ENCODE measurements around the gene CA9.

The CA9 gene

DNA sequence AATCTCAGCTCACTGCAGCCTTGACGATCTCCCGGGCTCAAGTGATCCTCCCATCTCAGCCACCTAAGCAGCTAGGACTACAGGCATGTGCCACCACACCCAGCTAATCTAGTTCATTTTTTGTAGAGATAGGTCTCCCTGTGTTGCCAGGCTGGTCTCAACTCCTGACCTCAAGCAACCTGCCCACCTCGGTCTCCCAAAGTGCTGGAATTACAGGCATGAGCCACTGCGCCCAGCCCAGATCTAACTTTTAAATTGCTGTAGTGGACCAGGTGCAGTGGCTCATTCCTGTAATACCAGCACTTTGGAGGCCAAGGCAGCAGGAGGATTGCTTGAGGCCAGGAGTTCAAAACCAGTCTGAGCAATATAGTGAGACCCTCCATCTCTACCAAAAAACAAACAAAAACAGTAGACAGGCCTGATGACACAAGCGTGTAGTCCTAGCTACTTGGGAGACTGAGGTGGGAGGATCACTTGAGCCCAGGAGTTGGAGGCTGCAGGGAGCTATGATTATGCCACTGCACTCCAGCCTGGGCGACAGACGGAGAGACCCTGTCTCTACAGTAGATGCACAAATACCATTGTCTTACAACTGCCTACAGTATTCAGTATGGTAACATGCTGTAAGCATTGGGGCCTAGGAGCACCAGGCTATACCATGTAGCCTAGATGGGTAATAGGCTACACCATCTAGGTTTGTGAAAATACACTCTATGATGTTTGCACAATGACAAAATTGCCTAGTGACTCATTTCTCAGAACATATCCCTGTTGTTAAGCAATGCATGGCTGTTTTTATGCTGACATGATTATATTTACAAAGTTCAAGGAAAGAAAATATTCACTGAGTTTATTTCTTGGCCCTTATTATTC is 21.5 kb upstream of the CA9 start:
- DNase-seq (ENCODE audit: low read depth in 1 of 2, low spot score in 1 of 2): no peak

- no peak for DNase-seq (ENCODE audit: low read depth in 1 of 2, low spot score in 1 of 2)
Observed at GRCh38 chr9:35652829-35653209, 20.9 kb upstream of the CA9 start.

- DNase-seq (ENCODE audit: low read depth in 1 of 2, low spot score in 1 of 2): no peak
Observed at GRCh38 chr9:35653611-35654010, 20.1 kb upstream of the CA9 start.

GRCh38 chr9:35656348-35656747 is 17.4 kb upstream of the CA9 start:
- no peak for DNase-seq (ENCODE audit: low read depth in 1 of 2, low spot score in 1 of 2)

DNA sequence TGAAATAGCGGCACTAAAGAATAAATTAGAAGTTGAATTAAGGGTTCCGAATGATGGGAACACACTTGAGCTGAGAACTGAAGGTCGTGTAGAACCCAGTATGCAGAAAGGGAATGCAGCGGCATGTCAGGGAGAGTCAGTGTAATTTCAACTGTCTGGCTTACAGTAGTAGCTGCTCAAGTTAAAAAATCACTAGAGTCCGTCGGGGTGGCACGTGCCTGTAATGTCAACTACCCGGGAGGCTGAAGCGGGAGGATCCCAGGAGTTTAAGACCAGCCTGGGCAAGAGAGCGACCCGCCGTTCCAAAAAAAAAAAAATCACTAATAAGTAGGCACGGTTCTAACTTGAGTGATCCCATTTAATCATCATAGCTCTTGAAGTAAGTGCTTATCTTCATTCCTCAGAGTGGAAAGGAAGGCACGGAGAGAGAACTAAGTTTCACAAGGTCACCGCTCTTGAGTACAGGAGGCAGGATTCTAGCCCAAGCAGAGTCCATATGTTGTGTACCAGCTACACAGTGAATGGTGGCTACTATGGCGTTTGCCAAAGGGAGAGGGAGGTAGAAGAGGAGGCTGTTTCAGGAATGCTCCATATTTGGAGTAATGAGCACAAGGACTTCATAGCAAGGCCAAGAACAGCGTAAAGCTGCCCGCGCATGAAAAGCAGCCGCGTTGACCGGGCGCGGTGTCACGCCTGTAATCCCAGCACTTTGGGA is 16.7 kb upstream of the CA9 start:
- DNase-seq (ENCODE audit: low read depth in 1 of 2, low spot score in 1 of 2): no peak

DNA sequence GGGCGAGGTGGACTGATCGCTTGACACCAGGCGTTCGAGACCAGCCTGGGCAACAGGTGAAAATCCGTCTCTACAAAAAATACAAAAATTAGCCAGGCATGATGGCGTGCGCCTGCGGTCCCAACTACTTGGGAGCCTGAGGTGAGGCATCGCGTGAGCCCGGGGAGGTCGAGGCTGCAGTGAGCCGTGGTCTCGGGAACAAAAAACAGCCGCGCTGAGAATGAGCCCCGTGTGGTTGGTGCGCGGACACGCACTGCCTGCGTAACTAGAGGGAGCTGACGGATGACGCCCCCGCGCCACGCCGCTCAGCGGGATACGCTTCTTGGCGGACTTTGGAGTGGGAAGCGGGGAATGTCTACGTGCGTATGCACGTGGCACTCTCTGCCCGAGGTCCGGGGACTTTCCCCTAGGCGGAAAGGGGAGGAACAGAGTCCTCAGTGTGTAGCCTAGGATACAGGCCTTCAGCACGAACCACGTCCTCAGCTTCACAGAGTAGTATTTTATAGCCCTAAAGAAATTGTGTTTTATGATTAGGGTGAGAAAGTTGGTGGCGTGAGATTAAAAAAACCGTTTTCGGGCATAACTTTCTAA is 16.1 kb upstream of the CA9 start, which contains the start of gene RMRP:
RMRP (minus strand) TSS at position 474 of the 591 bp plus-strand sequence.
- peak; percentile 70 to 86 for DNase-seq (ENCODE audit: low read depth in 1 of 2, low spot score in 1 of 2)

DNA sequence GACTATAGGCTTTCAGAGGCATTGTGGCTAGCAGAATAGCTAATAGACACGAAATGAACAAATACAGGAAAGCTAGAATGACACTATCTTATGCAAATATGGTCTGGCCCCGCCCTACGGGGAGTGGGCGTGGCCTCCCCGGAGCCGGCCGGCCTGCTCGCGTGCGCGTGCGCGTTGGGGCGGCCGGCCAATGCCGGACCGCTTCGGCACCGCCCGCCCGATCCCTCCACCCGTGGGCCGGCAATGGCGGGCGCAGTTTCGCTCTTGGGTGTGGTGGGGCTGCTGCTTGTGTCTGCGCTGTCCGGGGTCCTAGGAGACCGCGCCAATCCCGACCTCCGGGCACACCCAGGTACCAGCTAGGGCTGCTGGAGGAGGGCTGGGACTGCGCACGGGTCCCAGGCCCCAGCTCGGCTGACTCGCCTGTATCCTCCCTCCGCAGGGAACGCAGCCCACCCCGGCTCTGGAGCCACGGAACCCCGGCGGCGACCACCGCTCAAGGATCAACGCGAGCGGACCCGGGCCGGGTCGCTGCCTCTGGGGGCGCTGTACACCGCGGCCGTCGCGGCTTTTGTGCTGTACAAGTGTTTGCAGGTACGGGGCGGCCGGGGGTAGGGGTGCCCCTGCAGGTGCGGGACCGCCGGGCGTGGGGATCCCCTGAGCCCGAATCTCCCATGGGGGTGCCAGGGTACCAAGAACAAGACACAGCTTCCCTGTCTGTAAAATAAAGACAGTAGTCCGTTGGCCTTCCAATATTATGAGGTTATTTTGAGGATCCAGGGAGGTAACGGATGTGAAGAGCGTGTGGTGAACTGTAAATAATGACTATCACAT is 15.4 kb upstream of the CA9 start, which contains the start of gene CCDC107:
CCDC107 (plus strand) TSS at position 156 of the 831 bp plus-strand sequence; CDS start at position 244, 88 bp downstream.
- DNase-seq (ENCODE audit: low read depth in 1 of 2, low spot score in 1 of 2): peak; percentile 74 to 75

DNA sequence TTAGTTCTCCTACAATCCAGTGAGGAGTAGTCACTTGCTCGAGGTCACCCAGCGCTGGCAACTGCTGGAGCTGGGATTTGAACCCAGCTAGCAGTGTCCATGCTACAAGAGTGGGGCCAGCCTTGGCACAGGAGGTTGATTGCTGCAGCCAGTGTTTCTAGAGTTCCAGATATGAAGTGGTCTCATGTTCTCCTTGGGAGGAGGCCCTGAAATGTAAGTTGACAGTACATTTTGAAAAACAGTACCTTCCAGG is 14.8 kb upstream of the CA9 start:
- DNase-seq (ENCODE audit: low read depth in 1 of 2, low spot score in 1 of 2): no peak

DNA sequence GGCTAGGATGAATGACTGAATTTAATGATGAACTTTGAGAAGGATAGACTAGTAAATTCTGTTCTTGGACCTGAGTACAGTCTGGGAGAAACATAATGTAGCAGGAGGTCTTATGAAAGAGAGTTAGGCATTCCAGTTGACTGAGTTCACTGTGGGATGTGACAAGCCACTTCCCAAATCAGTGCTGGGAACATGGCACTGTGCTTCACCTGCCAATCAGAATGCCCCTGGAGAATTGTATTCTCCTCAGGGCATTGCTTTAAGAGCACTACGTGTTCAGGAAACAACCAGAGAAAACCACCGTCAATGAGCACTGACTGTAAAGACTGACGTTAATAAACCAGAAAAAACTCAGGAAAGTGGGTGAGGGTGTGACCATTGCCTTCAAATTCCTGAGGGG is 14.4 kb upstream of the CA9 start:
- DNase-seq (ENCODE audit: low read depth in 1 of 2, low spot score in 1 of 2): no peak

GRCh38 chr9:35660966-35661415 is 12.7 kb upstream of the CA9 start:
- DNase-seq (ENCODE audit: low read depth in 1 of 2, low spot score in 1 of 2): no peak

DNA sequence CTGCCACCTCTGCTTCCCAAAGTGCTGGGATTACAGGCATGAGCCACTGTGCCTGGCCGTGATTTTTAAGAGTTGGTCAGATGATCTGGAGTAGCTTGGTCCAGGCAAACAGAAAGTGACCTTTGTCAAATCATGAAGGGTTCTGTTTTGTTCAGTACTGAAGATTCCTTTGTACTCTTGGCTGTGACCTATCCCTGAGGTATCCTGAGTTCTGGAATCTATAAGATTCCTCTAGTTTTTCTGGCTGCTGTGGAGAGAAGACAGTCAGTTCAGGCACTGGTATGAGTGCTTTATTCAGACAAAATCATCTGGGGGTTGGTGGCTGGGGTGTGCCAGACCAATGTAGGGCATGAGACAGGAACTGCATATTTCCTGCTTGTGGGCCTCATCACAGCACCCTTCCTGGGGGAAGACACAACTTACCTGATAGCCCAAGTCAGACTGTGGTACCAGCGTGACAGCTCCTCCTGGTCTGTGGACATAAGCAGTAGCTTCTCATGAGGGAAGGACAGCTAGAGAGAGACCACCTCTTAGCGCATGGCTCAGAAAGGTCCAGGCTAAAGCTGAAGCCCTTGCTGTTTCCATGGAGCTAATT is 11.9 kb upstream of the CA9 start:
- no peak for DNase-seq (ENCODE audit: low read depth in 1 of 2, low spot score in 1 of 2)

DNA sequence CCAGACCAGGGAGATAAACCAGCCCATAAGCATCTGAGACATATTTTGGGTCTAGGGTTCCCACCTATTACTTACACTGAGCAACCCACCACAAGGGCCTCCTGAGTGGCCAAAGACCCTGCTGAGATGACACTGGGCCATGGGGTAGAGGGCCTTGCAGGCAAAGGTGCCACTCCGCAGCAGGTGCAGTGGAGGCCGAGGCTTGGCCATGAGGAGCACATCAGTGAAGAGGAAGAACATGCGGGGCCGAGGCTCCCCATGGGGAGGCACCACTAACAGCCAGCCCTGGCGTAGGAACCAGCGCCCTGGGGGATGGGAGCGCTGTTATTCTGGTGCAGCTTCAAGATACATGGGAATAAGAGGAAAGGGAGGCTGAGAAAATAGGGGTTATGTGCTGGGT is 11.3 kb upstream of the CA9 start:
- DNase-seq (ENCODE audit: low read depth in 1 of 2, low spot score in 1 of 2): no peak

DNA sequence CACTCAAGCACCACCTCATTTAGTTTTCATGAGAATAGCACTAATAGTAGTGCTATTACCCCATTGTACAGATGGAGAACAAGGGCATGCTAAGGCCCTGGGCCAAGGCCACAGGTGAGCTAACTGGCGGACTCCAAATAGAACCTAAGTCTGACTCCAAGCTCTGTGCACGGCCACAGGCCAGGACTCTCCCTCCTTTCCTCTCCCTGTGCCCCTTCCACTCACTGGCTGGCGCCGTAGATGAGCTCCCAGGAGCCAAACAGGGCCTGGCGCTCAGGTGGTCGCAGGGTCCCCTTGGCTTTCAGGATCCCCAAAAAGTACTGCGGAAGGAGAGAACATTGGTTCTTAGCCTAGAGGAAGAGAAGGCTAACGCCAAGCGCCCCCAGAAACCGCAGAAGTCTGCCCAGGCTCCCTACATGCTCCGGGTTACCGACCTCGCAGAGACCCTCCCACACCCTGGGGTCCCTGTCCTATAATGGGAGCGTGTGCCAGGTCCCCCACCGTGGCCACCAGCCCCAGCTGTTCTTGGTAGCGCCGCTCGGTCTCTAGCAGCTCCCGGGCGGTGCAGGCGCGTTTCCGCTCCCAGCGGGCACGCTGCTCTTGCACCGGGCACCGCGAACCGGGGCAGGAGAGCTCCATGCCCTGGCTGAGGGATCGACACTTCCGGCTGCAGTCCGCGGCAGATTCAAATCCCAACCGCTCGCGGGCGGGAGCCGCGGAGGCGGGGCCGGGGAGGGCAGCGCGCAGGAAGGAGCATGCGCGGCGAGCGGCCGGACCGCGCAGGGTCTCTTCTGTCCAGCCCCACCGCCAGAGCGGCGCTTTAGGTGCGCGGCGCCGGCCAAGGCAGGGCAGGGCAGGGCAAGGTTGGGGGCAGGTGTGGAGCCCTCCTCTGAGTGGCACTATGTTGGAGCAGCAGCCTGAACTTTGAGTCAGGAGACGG is 8.9 kb upstream of the CA9 start, which contains the start of gene ARHGEF39:
ARHGEF39 (minus strand) TSS at position 665 of the 940 bp plus-strand sequence; CDS start at position 639, 26 bp downstream.
- DNase-seq (ENCODE audit: low read depth in 1 of 2, low spot score in 1 of 2): peak; percentile 38 to 50

DNA sequence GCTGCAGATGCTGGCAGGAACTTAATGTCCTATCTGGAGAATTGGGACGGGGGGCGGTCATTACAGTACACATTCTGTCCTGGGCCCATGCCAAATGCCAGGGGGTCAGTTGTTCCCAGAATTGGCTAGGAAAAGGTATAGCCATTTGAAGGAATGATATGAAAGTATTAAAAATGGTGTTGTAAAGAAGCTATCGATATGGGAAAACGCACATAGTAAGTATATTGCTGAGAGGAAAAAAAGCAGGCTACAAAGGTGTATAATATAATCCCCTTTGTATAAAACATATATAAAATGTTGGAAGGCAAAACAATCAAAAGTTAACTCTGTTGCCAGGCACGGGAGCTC is 8.3 kb upstream of the CA9 start:
- DNase-seq (ENCODE audit: low read depth in 1 of 2, low spot score in 1 of 2): no peak

GRCh38 chr9:35666045-35666444 is 7.7 kb upstream of the CA9 start:
- no peak for DNase-seq (ENCODE audit: low read depth in 1 of 2, low spot score in 1 of 2)

DNA sequence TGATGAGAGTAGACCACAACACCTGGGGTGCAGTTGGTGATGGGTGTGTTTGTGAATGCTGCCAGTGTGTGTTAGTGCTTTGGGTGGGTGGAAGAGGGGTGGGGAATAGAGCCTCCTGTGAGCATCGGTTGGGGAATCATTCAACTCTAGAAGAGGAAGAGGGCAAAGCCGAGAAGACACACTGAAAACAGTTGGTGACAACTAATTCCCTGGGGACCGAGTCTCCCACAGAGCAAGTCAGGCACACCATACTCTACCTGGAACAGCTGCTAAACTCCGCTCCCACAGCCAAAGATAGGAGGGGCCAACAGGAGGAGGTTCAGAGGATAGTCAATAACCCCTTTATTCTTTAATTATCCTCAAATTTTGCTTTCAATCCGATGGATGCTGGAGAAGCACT is 7.2 kb upstream of the CA9 start:
- no peak for DNase-seq (ENCODE audit: low read depth in 1 of 2, low spot score in 1 of 2)

GRCh38 chr9:35667939-35668338 is 5.8 kb upstream of the CA9 start:
- no peak for DNase-seq (ENCODE audit: low read depth in 1 of 2, low spot score in 1 of 2)

DNA sequence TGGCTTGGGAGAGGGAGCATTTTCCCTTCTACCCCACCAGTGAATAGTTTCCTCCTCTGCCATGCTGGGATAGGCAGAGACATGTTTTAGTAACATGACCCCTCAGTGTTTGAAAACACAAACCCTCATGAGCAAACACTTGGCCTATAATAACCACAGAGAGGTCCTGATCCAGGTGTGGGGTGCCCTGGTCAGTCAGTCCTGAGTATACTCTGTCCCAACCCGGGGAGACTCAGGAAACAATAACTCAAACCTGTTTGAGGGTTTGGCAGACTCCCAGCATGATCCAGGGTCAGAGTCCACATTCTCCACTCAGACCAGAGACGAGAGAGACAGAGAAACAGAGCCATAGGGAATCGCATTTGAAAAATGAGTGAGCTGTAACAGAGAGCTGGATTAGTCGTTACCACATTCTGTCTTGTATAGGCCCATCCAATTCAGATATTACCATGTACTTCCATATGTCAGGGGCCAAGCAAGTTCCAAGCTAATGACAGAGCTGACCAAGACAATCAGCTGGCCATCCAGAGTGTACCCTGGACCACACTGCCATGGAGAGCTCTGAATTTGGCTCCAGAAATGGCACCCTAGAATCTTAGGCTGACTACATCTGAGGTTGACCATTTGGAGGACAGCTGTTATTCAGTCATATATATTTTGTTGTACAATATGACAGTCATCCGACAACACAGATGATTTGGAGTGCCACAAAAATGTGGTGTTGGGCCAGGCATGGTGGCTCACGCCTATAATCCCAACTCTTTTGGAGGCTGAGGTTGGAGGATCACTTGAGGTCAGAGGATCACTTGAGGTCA is 4.2 kb upstream of the CA9 start:
- no peak for DNase-seq (ENCODE audit: low read depth in 1 of 2, low spot score in 1 of 2)

- DNase-seq (ENCODE audit: low read depth in 1 of 2, low spot score in 1 of 2): no peak
Observed at GRCh38 chr9:35674025-35674361, 265 bp downstream of the CA9 start.

Measured in stimulated activated CD4-positive, alpha-beta T cell treated with anti-CD3 and anti-CD28 coated beads, Interleukin-15, amount 100 ng/mL, for 1 hour (primary cell).